GM23338 (cell line): ENCODE measurements around the gene KPTN. TPM values are rescaled to one million over a fixed set of nuclear protein-coding genes. Genes with fewer than 3 reads are reported as not detected.

Source experiments
- ATAC-seq: fragments of 200-7000 bp; cut with Tn5 transposase; 3 replicates; pipeline ENCODE4 v1.9.1; 2020
- DNase-seq: peaks from one replicate; pipeline ENCODE4 v3.0.0-alpha.2; 2015; ENCODE audit warnings: low spot score
- H2AFZ ChIP-seq: fragments of 200-600 bp; sonication (generic); 2 replicates; pipeline ENCODE4 v1.8.0; 2016; ENCODE audit warnings: antibody characterized with exemption, mild to moderate bottlenecking, moderate library complexity
- H3F3A ChIP-seq: fragments of 200-600 bp; sonication (generic); replicated peaks from 2 replicates; pipeline ENCODE4 v1.8.0; 2017; ENCODE audit warnings: antibody characterized with exemption, mixed run types, low read depth
- H3K27ac ChIP-seq: fragments of 200-600 bp; sonication (generic); 2 replicates; pipeline ENCODE4 v1.6.1; 2016; ENCODE audit warnings: low read depth
- H3K27me3 ChIP-seq: fragments of 200-600 bp; sonication (generic); 2 replicates; pipeline ENCODE4 v1.8.0; 2016; ENCODE audit warnings: mild to moderate bottlenecking, mixed run types, moderate library complexity; ENCODE audit not compliant: insufficient read depth
- H3K36me3 ChIP-seq: fragments of 200-600 bp; sonication (generic); 2 replicates; pipeline ENCODE4 v1.8.0; 2016; ENCODE audit warnings: mild to moderate bottlenecking; ENCODE audit not compliant: insufficient read depth
- H3K4me1 ChIP-seq: fragments of 200-600 bp; sonication (generic); 2 replicates; pipeline ENCODE4 v1.8.0; 2016; ENCODE audit warnings: mild to moderate bottlenecking, moderate library complexity; ENCODE audit not compliant: insufficient read depth
- H3K4me2 ChIP-seq: fragments of 200-600 bp; sonication (generic); 2 replicates; pipeline ENCODE4 v1.7.1; 2017; ENCODE audit warnings: mixed run types
- H3K4me3 ChIP-seq: fragments of 200-600 bp; sonication (generic); 2 replicates; pipeline ENCODE4 v1.6.1; 2016; ENCODE audit warnings: mixed run types
- H3K79me2 ChIP-seq: fragments of 200-600 bp; sonication (generic); replicated peaks from 2 replicates; pipeline ENCODE4 v1.8.0; 2017; ENCODE audit warnings: mild to moderate bottlenecking; ENCODE audit not compliant: insufficient read depth
- H3K9me2 ChIP-seq: fragments of 200-600 bp; sonication (generic); 2 replicates; pipeline ENCODE4 v1.8.0; 2017; ENCODE audit not compliant: insufficient read depth
- H4K20me1 ChIP-seq: fragments of 200-600 bp; sonication (generic); replicated peaks from 2 replicates; pipeline ENCODE4 v1.8.0; 2017; ENCODE audit warnings: mild to moderate bottlenecking; ENCODE audit not compliant: insufficient read depth
- H3K27ac Mint-ChIP-seq: 2 replicates; pipeline ENCODE4 v1.8.0; 2020; ENCODE audit warnings: inconsistent platforms, mild to moderate bottlenecking, moderate library complexity, mixed read lengths
- H3K27me3 Mint-ChIP-seq: 3 replicates; pipeline ENCODE4 v1.8.0; 2022; ENCODE audit warnings: low read depth, mild to moderate bottlenecking, moderate library complexity, mixed read lengths, inconsistent platforms; ENCODE audit not compliant: insufficient read depth, poor library complexity
- H3K36me3 Mint-ChIP-seq: 3 replicates; pipeline ENCODE4 v1.8.0; 2021; ENCODE audit warnings: low read depth, mild to moderate bottlenecking, inconsistent platforms, moderate library complexity, mixed read lengths
- H3K4me1 Mint-ChIP-seq: 3 replicates; pipeline ENCODE4 v1.8.0; 2020; ENCODE audit warnings: mild to moderate bottlenecking, inconsistent platforms, mixed read lengths
- H3K4me3 Mint-ChIP-seq: 3 replicates; pipeline ENCODE4 v1.8.0; 2021; ENCODE audit warnings: moderate library complexity, mild to moderate bottlenecking, inconsistent platforms, mixed read lengths
- H3K9me3 Mint-ChIP-seq: 3 replicates; pipeline ENCODE4 v1.8.0; 2020; ENCODE audit warnings: moderate library complexity, mild to moderate bottlenecking, inconsistent platforms, mixed read lengths
- CREB1 ChIP-seq: fragments of 250-450 bp; sonication (Bioruptor Pico); IDR thresholded peaks from 2 replicates; pipeline ENCODE4 v1.5.0; 2020; ENCODE audit warnings: low read depth, mild to moderate bottlenecking, moderate library complexity
- EZH2phosphoT487 ChIP-seq: fragments of 200-600 bp; sonication (generic); IDR thresholded peaks from one replicate; pipeline ENCODE4 v1.8.1; 2018; ENCODE audit warnings: antibody characterized with exemption; ENCODE audit not compliant: unreplicated experiment
- JUNB ChIP-seq: IDR thresholded peaks from one replicate; pipeline ENCODE4 v1.6.1; 2016; ENCODE audit warnings: antibody characterized with exemption; ENCODE audit not compliant: unreplicated experiment
- NANOG ChIP-seq: IDR thresholded peaks from 2 replicates; pipeline ENCODE4 v1.6.1; 2016; ENCODE audit warnings: antibody characterized with exemption, borderline replicate concordance
- POLR2AphosphoS5 ChIP-seq: IDR thresholded peaks from 2 replicates; pipeline ENCODE4 v1.6.1; 2016; ENCODE audit warnings: antibody characterized with exemption, low read depth
- STAT1 ChIP-seq: IDR thresholded peaks from one replicate; pipeline ENCODE4 v1.6.1; 2016; ENCODE audit warnings: antibody characterized with exemption; ENCODE audit not compliant: unreplicated experiment
- ZNF114 ChIP-seq: fragments of 250-450 bp; sonication (Bioruptor Pico); IDR thresholded peaks from 2 replicates; pipeline ENCODE4 v1.5.0; 2020; ENCODE audit warnings: mild to moderate bottlenecking, moderate library complexity
- ZNF331 ChIP-seq: fragments of 250-450 bp; sonication (Bioruptor Pico); IDR thresholded peaks from 2 replicates; pipeline ENCODE4 v1.5.0; 2020; ENCODE audit warnings: low read depth, mild to moderate bottlenecking, moderate library complexity
- polyA plus RNA-seq: library from polyadenylated mRNA; unstranded; fragments of >200 nt; fragmentation: Nextera tagmentation; extraction: Ambion mirVana; gene quantifications from 2 replicates; pipeline ENCODE4 v1.2.1, GENCODE V29; 2016
- total RNA-seq: library from RNA; depleted of rRNA; stranded (reverse); fragments of >200 nt; shearing (Covaris generic); gene quantifications from 2 replicates; pipeline ENCODE4 v1.2.3, GENCODE V29; 2014
- TF ChIP-seq, protein P1 (sequence below), 2 experiments: fragments of 200-600 bp in 1 of 2; sonication (generic) in 1 of 2; conservative IDR thresholded peaks; 2 replicates each; pipeline versions ENCODE4 v1.5.1 to v1.6.1; 2016 to 2017; ENCODE audit warnings: antibody characterized with exemption in 2 of 2, low read depth in 2 of 2, mild to moderate bottlenecking in 2 of 2, moderate library complexity in 1 of 2

The KPTN gene
- total and polyA plus RNA-seq, 2 experiments from 2014 or later: 19.8 to 26.2 TPM

DNA sequence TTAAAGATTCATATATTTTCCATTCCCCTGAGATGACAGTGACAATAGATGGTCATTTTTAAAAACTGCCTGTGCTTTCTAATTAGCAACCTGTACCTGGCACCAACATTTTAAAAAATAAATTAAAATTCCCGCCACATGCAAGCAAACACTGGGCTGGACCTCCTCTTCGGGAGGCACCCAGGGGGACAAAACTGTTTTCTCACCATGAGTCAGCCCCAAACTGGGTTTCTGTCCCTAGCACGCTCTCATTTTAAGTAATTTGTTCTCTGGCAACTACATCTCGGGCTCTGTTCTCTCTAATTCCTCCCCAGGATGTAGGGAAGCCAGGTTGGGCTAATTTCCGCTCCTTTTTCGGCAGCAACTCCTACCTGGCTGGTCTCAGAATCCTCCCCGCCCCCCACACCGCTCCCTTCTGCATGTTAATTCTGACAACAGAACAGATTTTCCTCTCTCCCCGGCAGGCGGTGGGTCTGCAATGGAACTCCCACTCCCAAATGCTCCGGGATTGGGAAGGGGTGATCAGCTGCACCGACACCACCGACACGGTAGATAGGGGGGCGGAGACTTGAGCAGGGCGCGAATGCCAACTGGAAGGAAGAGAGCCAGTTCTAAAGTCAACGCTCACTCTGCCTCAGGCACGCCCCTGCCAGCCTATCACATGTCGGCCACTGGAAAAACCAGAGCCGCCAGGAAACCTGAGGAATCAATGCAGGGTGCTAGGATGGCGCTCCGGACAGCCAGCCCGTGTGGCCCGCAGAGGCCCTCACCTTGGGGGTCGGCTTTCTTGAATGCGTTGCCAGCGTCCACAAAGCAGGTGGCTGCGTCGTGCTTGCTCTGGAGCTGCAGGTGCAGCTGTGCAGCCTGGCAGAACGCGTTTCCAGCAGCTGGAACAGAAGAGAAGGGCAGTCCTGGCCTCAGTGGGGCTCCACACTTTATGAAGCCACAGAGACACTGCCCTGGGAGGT, 16.1 kb upstream of the KPTN start:
- Histone ChIP-seq H3K27ac (peak overlapping the region; percentile 50), H4K20me1 (0 out of 2 replicates have a peak, but pooled peaks cover 2% of the 10 kb centered on the region)
- peaks cover 27% of the 10 kb centered on the region for H3K4me1 Mint-ChIP-seq

DNA sequence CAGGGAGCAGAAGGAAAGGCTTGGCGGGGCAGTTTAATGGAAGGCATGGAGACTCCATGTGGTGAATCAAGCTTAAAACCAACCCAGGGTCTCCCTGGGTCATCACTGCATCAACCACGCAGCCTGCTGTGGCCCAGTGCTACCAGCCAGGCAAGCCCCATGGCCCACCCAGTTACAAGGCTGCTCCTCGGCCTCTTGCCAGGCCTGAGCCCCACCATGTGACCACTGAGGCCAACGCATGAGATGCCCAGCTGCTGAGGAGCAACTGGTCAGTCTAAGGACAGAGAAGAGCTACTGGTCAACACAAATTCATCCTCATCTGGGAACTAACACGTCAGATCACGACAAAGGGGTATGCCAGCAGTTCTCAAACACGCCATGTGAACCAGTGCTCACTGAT, 15.4 kb upstream of the KPTN start:
- Mint-ChIP-seq H3K4me1 (peaks cover 27% of the 10 kb centered on the region), H3K27ac (peak overlapping the region; percentile 96), H3K36me3 (peaks cover 14% of the 10 kb centered on the region; the same call in 2 of the 3 replicates), H3K27me3 (peaks cover 19% of the 10 kb centered on the region), H3K4me3 (no peak overlapping the region), H3K9me3 (no peaks in the 10 kb centered on the region)
- ATAC-seq (no peak), DNase-seq (no peak)
- Histone ChIP-seq H3K79me2 (0 out of 2 replicates have a peak, but pooled peaks cover 4% of the 10 kb centered on the region), H3K4me3 (no peak overlapping the region), H3K27ac (peak overlapping the region; percentile 50), H3K4me2 (peak overlapping the region; percentile 46), H2AFZ (no peak overlapping the region), H3F3A (0 out of 2 replicates have a peak, but pooled peaks cover 3% of the 10 kb centered on the region), H3K27me3 (no peaks in the 10 kb centered on the region), H4K20me1 (no peaks in the 10 kb centered on the region), H3K4me1 (peaks cover 14% of the 10 kb centered on the region), H3K36me3 (no peaks in the 10 kb centered on the region), H3K9me2 (no peaks in the 10 kb centered on the region)
- no peak for TF ChIP-seq EZH2phosphoT487

More for the DNA sequence above, 16.1 kb upstream of the KPTN start:
- Histone ChIP-seq H3F3A (0 out of 2 replicates have a peak, but pooled peaks cover 3% of the 10 kb centered on the region), H3K4me2 (peak overlapping the region; percentile 46), H3K4me1 (peaks cover 14% of the 10 kb centered on the region), H3K27me3 (no peaks in the 10 kb centered on the region), H3K79me2 (0 out of 2 replicates have a peak, but pooled peaks cover 8% of the 10 kb centered on the region), H3K36me3 (no peaks in the 10 kb centered on the region), H3K9me2 (no peaks in the 10 kb centered on the region), H3K4me3 (peak overlapping the region; percentile 39; the same call in 1 of the 2 replicates), H2AFZ (no peak overlapping the region)
- ATAC-seq (peak; percentile 62), DNase-seq (peak; percentile 71)
- peaks cover 14% of the 10 kb centered on the region; the same call in 2 of the 3 replicates for H3K36me3 Mint-ChIP-seq
- H3K4me3 Mint-ChIP-seq: peak overlapping the region; percentile 62
- H3K27ac Mint-ChIP-seq: peak overlapping the region; percentile 96
- peaks cover 19% of the 10 kb centered on the region for H3K27me3 Mint-ChIP-seq
- TF ChIP-seq CREB1 (CRISPR knock-in tag) (0 out of 2 replicates have a peak, but pooled peaks have one; percentile 8), ZNF331 (CRISPR knock-in tag) (no peak)
- no peaks in the 10 kb centered on the region for H3K9me3 Mint-ChIP-seq

DNA sequence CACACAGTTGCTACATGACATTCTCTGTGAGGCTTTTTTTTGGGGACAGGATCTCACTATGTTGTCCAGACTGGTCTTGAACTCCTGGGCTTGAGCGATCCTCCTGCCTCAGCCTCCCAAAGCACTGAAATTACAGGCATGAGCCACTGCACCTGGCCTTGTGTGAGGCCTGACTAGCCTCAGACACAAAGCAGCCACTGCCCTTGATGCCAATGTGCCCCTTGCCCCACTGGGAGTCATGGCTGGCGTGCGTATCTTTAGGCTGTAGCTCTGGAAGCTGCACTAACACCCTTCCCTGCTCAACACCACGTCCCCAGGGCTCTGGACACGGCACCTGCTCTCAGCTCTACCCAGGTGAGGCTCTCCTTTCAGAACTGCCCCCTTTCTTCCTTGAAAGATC, 14.5 kb upstream of the KPTN start:
- no peak overlapping the region for H3K4me3 Mint-ChIP-seq
- no peaks in the 10 kb centered on the region for H4K20me1 ChIP-seq
- no peaks in the 10 kb centered on the region for H3K9me2 ChIP-seq
- no peaks in the 10 kb centered on the region for H3K9me3 Mint-ChIP-seq
- no peak overlapping the region for H2AFZ ChIP-seq
- H3F3A ChIP-seq: 0 out of 2 replicates have a peak, but pooled peaks cover 3% of the 10 kb centered on the region
- H3K27ac ChIP-seq: no peak overlapping the region
- no peak overlapping the region for H3K4me3 ChIP-seq
- no peaks in the 10 kb centered on the region for H3K27me3 ChIP-seq
- H3K27ac Mint-ChIP-seq: peak overlapping the region; percentile 96; the same call in 1 of the 2 replicates
- DNase-seq (no peak), ATAC-seq (no peak)
- H3K79me2 ChIP-seq: 0 out of 2 replicates have a peak, but pooled peaks cover 4% of the 10 kb centered on the region
- H3K4me2 ChIP-seq: no peak overlapping the region
- H3K36me3 ChIP-seq: no peaks in the 10 kb centered on the region
- H3K4me1 Mint-ChIP-seq: peaks cover 28% of the 10 kb centered on the region
- H3K27me3 Mint-ChIP-seq: peaks cover 19% of the 10 kb centered on the region
- peaks cover 14% of the 10 kb centered on the region for H3K4me1 ChIP-seq
- peaks cover 14% of the 10 kb centered on the region; the same call in 2 of the 3 replicates for H3K36me3 Mint-ChIP-seq
- TF ChIP-seq STAT1 (no peak), ZNF331 (CRISPR knock-in tag) (no peak), POLR2AphosphoS5 (no peak), CREB1 (CRISPR knock-in tag) (no peak), JUNB (no peak), ZNF114 (CRISPR knock-in tag) (no peak), EZH2phosphoT487 (no peak), NANOG (no peak)
- TF ChIP-seq, protein P1, sequence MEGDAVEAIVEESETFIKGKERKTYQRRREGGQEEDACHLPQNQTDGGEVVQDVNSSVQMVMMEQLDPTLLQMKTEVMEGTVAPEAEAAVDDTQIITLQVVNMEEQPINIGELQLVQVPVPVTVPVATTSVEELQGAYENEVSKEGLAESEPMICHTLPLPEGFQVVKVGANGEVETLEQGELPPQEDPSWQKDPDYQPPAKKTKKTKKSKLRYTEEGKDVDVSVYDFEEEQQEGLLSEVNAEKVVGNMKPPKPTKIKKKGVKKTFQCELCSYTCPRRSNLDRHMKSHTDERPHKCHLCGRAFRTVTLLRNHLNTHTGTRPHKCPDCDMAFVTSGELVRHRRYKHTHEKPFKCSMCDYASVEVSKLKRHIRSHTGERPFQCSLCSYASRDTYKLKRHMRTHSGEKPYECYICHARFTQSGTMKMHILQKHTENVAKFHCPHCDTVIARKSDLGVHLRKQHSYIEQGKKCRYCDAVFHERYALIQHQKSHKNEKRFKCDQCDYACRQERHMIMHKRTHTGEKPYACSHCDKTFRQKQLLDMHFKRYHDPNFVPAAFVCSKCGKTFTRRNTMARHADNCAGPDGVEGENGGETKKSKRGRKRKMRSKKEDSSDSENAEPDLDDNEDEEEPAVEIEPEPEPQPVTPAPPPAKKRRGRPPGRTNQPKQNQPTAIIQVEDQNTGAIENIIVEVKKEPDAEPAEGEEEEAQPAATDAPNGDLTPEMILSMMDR (conservative IDR thresholded peaks at IDR 0.05; ENCODE audit: low read depth in 2 of 2): no peak
